ENCODE measurements around the gene ATP10B.
"Not testable (repeated sequence)": the region's sequence is repeated elsewhere in the genome, so short reads cannot be mapped to it uniquely, and the experiment has no call there.

GRCh38 chr5:160893180-160893964 lies 41.4 kb upstream of the ATP10B start:
- TF ChIP-seq, protein P1, sequence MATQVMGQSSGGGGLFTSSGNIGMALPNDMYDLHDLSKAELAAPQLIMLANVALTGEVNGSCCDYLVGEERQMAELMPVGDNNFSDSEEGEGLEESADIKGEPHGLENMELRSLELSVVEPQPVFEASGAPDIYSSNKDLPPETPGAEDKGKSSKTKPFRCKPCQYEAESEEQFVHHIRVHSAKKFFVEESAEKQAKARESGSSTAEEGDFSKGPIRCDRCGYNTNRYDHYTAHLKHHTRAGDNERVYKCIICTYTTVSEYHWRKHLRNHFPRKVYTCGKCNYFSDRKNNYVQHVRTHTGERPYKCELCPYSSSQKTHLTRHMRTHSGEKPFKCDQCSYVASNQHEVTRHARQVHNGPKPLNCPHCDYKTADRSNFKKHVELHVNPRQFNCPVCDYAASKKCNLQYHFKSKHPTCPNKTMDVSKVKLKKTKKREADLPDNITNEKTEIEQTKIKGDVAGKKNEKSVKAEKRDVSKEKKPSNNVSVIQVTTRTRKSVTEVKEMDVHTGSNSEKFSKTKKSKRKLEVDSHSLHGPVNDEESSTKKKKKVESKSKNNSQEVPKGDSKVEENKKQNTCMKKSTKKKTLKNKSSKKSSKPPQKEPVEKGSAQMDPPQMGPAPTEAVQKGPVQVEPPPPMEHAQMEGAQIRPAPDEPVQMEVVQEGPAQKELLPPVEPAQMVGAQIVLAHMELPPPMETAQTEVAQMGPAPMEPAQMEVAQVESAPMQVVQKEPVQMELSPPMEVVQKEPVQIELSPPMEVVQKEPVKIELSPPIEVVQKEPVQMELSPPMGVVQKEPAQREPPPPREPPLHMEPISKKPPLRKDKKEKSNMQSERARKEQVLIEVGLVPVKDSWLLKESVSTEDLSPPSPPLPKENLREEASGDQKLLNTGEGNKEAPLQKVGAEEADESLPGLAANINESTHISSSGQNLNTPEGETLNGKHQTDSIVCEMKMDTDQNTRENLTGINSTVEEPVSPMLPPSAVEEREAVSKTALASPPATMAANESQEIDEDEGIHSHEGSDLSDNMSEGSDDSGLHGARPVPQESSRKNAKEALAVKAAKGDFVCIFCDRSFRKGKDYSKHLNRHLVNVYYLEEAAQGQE (tag by site-specific recombination; IDR thresholded peaks at IDR 0.05): not testable (repeated sequence)
- TF ChIP-seq, protein P2, sequence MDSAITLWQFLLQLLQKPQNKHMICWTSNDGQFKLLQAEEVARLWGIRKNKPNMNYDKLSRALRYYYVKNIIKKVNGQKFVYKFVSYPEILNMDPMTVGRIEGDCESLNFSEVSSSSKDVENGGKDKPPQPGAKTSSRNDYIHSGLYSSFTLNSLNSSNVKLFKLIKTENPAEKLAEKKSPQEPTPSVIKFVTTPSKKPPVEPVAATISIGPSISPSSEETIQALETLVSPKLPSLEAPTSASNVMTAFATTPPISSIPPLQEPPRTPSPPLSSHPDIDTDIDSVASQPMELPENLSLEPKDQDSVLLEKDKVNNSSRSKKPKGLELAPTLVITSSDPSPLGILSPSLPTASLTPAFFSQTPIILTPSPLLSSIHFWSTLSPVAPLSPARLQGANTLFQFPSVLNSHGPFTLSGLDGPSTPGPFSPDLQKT (IDR thresholded peaks at IDR 0.05; ENCODE audit: borderline replicate concordance, low read depth, low read length): not testable (repeated sequence)

All from HEK293 (cell line).